HL-60 (cell line): ENCODE data around the gene PDE6H.

Experiments used
- DNase-seq, 2 experiments: peaks; one replicate each; pipeline ENCODE4 v3.0.0-alpha.2; 2010 to 2020; ENCODE audit warnings: low read depth in 1 of 2, low spot score in 1 of 2
- H3K27ac ChIP-seq: fragments of 250-450 bp; sonication (Bioruptor Pico); replicated peaks from 2 replicates; pipeline ENCODE4 v1.5.1; 2020; ENCODE audit warnings: mild to moderate bottlenecking, moderate library complexity
- H3K27me3 ChIP-seq: fragments of 250-450 bp; sonication (Bioruptor Pico); 2 replicates; pipeline ENCODE4 v1.5.1; 2021; ENCODE audit warnings: mild to moderate bottlenecking, moderate library complexity; ENCODE audit not compliant: insufficient read depth, poor library complexity, severe bottlenecking
- H3K4me3 ChIP-seq: replicated peaks from 2 replicates; pipeline ENCODE4 v1.5.1; 2011; ENCODE audit warnings: mild to moderate bottlenecking, control low read depth, low read length; ENCODE audit not compliant: insufficient read depth
- CTCF ChIP-seq: IDR thresholded peaks from one replicate; pipeline ENCODE4 v1.5.1; 2011; ENCODE audit warnings: low read length, control low read depth, inconsistent platforms; ENCODE audit not compliant: insufficient read depth
- GABPA ChIP-seq: IDR thresholded peaks from 2 replicates; pipeline ENCODE4 v1.6.1; 2012; ENCODE audit warnings: low read depth
- POLR2AphosphoS5 ChIP-seq: IDR thresholded peaks from 2 replicates; pipeline ENCODE4 v1.6.1; 2012; ENCODE audit warnings: low read depth
- REST ChIP-seq: IDR thresholded peaks from 2 replicates; pipeline ENCODE4 v1.6.1; 2012; ENCODE audit warnings: low read depth; ENCODE audit not compliant: insufficient replicate concordance
- SPI1 ChIP-seq: IDR thresholded peaks from 2 replicates; pipeline ENCODE4 v1.6.1; 2012; ENCODE audit warnings: low read depth, mild to moderate bottlenecking, borderline replicate concordance
- long read RNA-seq: library from polyadenylated mRNA; unstranded; transcript quantifications from one replicate; pipeline ENCODE4 v2.0.0, GENCODE V29; 2020

PDE6H gene
- long read RNA-seq, result 0 reads

GRCh38 chr12:14972816-14973215 lies at the start of gene PDE6H:
Gene PDE6H (plus strand): TSS chr12:14973042. CDS start chr12:14978013, 4,971 bp downstream.
- DNase-seq, result no peak
- TF ChIP-seq REST (no peak), SPI1 (no peak), CTCF (no peak), POLR2AphosphoS5 (no peak), GABPA (no peak)
- H3K27me3 ChIP-seq, result no peaks in the 10 kb centered on the region
- H3K4me3 ChIP-seq, result no peak within 1 kb of the TSS
- peak within 1 kb of the TSS; percentile 11; the same call in 1 of the 2 replicates for H3K27ac ChIP-seq

GRCh38 chr12:14923944-14924343 lies 48.9 kb upstream of the PDE6H start:
- DNase-seq, result no peak
- Histone ChIP-seq H3K27ac (no peak overlapping the region), H3K4me3 (no peak overlapping the region), H3K27me3 (no peaks in the 10 kb centered on the region)
- TF ChIP-seq SPI1 (peak; percentile 63; the same call in 1 of the 2 replicates), GABPA (no peak), CTCF (no peak)

GRCh38 chr12:14924541-14924940 lies 48.3 kb upstream of the PDE6H start:
- no peak overlapping the region for H3K4me3 ChIP-seq
- TF ChIP-seq GABPA, result no peak
- no peak for TF ChIP-seq CTCF
- no peak for TF ChIP-seq POLR2AphosphoS5
- TF ChIP-seq SPI1, result no peak
- no peak for TF ChIP-seq REST
- H3K27ac ChIP-seq, result no peak overlapping the region
- H3K27me3 ChIP-seq, result no peaks in the 10 kb centered on the region
- no peak for DNase-seq

GRCh38 chr12:14927267-14927666 lies 45.6 kb upstream of the PDE6H start:
- TF ChIP-seq CTCF (no peak), SPI1 (no peak), GABPA (no peak), POLR2AphosphoS5 (no peak), REST (no peak)
- no peak overlapping the region for H3K27ac ChIP-seq
- H3K27me3 ChIP-seq, result no peaks in the 10 kb centered on the region
- DNase-seq, result no peak
- H3K4me3 ChIP-seq, result no peak overlapping the region
